NCI-H2171 (cell line): ENCODE data around the gene DAZAP1.
"Not testable (repeated sequence)": the region's sequence is repeated elsewhere in the genome, so short reads cannot be mapped to it uniquely, and the experiment has no call there.

Experiments
- DNase-seq: peaks from one replicate; lab custom pipeline; 2025; lab: John Stamatoyannopoulos, UW

DAZAP1 gene

DNA sequence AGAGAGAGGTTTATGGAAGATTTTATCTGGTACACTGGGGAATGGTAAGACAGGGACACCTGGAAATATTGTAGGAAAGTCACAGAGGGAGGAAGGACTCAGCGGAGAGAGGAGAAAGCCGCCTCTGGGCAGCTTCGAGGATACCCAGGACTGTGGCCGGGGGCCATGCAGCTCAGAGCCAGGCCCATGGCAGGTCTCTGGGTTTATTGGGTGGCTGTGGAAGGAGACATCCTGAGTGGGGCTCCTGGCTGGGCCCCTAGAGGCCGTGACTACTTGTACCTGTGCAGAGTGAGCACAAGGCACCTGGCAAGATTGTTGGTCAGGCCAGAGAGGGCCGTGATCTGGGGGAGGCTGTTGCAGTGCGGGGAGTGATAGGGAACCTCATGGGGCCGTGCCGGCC, 3.4 kb downstream of the DAZAP1 start:
- DNase-seq = no peak

DNA sequence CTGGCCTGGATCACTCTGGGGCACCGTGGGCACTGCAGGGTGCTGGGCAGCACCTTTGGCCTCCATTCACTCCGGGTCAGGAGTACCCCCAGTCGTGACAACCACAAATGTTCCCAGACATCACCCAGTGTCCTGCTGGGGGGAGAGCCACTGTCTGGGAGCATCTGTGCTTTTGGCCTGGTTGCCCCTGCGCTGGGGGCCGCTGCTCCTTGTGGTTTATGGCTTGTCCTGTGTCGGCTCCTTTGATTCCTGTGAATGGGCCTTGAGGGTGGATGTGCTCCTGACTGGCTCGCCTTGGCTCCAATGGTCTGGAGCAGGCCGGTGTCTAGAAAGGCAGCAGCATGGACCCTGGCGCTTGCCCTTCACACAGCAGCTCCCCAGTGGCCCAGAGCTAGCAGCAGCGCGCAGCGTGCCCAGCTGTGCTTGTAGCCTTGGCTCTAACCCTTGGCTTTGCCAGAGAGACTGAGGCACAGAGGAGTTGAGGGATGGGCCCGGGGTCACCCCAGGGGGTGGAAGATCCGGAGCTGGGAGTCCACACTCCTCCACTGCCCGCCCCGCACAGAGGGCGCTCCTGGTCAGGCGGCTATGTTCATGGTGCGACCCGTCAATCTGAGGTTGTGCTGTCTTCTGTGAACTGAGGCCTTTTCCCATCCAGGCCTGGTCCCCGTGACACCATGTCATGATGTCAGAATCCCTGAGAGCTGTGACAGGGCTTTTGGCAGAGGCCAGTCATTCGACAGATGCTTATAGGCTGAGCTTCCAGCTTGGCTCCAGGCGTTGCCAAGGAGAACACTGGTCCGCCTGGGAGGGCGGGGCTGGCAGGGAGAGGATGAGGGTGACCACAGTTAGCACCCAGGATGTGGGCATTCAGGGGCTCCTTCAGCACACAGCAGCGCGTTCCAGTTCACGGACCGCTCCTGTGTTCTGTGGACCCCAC, 4.1 kb downstream of the DAZAP1 start:
- DNase-seq = no peak

DNA sequence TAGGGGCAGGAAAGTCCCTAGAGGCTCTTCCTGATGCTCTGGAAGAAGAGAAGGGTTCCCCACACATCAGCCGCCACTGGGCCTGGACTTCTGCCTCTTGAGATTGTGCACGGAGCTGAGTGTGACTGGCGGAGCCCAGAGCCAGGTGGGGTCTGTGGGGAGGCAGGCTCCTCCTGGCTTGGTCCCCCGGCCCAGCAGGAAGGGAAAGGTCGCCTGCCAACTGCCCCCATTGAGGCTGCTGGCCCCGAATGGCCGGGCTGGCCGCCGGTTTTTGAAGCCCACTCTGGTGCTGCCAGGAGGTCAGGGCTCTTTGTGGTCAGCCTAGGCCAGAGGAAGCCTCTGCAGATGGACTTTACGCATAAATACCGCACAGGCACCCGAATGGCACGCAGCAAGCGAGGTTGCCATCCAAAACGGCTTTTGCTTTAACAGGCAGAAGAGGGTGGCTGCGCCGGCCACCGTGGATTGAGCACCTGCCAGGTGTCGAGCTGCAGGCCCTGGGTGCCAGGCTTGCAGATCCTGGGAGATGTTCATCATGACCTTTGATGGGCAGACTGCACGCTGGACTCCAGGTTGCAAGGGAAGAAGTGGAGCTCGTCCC, 5.0 kb downstream of the DAZAP1 start:
- DNase-seq = no peak

DNA sequence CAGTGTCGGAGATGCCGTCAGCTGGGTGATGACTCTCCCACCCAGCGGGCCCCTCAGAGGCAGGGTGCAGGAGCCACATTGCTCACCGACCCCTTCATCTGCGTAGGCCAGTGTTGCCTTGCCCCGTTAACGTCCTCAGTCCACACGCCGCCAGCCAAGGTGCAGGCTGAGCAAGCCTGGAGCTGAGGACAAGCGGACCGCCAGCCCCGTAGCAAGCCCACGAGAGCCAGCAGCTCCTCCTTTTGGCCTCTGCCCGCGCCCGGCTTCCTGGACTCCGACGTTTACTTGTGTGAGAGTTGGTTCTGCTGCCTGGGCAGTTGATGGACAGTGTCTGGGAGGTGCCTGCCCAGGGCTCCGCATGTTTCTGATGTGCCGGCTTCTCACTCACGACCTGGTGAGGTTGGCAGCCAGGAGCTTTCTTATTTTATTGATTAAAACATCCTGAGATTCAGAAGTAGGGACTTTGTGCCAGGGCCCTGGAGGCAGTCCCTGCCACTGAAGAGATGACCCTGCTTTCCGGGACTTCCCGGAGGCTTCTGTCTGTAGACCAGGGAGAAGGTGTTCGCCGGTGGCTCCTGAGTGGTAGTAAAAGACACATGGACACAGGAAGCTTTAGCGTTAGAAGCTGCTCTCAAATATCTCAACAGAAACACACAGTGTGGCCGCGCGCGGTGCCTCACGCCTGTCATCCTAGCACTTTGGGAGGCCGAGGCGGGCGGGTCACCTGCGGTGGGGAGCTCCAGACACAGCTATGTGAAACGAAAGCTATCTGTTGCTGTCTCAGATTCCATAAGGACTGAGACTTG, 5.8 kb downstream of the DAZAP1 start:
- DNase-seq = no peak

DNA sequence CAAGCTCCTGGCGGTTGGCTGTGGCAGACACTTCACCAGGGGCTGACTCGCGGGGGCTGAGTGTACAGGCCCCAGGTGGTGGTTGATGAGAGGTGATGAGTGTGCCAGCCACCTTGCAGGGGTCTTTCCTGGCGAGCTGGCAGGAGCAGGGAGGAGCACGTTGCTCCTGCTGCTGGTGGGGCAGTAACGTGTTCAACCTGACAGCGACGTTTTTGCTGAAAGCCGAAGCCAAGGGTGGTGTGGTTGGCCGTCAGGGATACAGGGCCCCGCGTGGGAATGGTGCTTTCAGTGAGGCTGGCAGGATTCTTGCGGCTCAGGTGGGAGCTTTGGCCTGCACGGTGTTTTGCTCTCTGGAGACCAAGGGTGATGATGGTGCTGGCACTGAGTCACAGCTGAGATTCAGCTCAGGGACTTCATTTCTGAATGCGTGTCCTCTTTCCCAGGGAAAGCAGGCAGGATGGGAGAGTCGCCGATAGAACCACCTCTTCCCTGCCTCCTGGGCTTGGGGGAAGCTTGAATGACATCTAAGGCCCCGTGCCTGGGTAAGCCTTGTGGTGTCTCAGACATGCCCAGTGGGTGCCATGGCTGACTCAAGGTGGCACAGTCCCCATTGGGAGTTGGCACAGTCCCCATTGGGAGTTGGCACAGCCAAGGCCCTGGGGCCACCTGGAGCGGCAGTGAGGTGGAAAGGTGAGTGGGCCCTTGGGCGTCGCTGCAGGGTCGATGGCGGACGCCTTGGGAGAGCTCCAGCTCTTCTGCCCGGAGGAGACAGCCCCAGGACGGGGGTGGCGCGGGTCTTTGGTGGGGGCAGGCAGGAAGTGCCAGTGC, 8.8 kb downstream of the DAZAP1 start:
- no peak for DNase-seq

DNA sequence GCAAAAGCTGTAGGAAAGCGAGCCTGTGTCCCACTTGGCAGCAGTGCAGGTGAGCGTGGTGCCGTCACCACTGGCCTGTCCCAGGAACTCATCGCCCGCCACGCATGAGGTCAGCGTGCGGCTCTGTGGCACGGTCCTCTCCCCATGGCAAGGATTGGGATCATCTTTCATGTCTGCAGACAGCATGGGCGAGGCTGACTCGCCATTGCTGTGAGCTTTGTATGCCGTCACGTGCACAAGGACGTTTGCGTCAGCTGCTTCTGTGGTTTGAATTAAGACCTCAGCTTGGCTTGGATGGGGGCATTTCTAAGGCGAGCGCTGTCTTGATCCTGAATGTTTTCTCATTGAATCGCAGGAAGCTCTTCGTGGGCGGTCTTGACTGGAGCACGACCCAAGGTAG, 9.8 kb downstream of the DAZAP1 start:
- DNase-seq = no peak

DNA sequence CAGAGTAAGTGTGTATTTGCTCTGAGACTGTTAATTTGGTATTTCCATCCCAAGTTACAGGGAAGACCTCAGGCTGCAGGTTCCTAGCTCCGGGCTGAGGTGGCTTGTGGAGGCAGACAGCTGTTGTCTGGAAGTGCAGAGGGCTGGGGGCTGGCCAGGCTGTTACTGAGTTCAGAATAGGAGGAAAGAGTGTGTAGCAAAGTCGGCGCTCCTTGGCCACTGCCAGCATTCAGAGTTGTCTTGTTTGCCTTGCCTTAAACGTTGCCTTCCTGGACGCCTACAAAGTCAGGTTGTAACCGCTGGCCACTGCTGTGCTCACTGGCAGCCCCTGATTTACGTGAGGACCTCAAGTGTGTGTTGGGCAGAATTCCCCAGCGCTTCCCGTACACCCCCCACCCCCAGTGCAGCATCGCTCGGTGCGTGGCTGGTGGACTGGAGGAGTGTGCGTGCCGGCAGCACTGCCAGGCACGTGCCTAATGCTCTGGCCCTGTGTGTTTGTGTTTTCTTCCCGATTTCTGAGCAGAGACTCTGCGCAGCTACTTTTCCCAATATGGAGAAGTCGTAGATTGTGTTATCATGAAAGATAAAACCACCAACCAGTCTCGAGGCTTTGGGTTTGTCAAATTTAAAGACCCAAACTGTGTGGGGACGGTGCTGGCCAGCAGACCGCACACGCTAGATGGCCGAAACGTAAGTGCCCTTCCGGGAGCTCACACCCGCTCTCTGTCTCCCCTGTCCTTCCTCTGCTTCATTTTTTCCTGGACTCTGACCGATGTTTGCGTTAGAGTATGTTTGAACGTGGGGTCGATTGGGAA, 10.5 kb downstream of the DAZAP1 start:
- no peak for DNase-seq

DNA sequence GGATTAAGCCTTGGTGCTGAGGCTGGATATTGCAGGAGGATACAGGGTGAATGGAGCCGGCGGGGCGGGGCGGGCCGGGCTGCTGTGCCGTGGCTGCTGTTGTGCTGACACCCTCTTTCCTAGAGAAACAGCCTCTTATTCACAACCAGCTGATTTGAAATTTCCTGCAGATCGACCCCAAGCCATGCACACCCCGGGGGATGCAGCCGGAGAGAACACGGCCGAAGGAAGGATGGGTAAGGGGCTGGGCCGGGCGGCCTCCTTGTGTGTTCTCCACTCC, 11.1 kb downstream of the DAZAP1 start:
- DNase-seq = no peak

DNA sequence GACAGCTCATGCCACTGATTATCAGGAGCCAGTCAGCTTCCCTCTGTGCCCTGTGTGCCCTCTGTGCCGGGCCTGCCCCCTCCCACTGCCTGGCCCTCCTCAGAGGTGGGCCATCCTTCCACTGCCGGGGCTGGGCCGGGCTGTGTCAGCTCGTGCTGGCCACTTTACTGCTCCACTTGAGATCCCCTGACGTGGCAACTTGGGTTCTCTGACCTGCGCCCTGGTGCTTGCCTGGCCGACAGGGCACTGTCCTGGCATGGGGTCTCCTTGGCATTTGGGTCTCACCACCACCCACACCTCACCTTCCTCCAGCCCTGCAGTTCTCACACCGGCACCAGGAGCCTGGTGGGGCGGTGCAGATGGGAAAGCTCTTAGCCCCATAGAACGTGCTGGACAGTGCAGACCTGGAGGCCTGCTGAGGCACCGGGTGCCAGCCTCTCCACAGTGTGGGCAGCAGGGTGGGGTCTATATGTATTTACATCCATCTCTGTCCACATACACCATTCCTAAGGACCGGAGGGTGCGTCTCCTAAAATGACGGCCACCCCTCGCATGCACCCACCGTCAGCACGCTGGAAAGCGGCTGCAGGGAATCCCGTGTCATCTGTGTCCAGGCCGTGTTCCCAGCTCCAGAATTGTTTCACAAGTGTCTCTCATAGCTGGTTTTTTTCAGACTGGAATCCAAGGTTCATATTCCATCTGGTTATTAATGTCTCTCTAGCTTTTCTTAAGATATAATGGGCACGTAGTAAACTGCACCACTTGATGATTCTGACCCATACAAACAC, 11.8 kb downstream of the DAZAP1 start:
- DNase-seq = no peak

DNA sequence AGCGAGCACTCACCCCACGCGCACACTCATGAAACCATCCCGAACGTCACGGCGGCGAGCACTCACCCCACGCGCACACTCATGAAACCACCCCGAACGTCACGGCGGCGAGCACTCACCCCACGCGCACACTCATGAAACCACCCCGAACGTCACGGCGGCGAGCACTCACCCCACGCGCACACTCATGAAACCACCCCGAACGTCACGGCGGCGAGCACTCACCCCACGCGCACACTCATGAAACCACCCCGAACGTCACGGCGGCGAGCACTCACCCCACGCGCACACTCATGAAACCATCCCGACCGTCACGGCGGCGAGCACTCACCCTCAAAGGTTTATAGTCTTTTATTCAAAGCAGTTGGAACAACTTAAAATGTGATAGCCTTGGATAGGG, 12.7 kb downstream of the DAZAP1 start:
- not testable (repeated sequence) for DNase-seq

DNA sequence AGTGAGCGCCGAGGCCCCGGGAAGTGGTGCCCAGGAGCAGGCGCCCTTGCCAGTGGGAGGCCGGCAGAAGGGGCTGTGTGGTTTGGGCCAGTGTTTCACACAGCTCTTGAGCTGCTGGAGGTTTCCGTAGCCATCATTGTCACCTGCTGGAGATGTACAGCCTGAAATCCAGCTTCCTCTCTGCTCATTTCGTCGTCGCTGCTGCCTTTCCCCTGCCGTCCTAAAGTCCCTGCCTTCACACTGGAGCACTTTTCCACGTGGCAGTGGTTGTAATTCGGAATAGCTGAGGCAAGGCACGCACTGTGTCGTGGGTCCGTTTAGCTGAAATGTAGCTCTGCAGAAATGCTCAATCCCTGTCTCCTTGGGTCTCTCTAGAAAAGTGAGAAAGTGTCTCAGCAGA, 13.2 kb downstream of the DAZAP1 start:
- no peak for DNase-seq

DNA sequence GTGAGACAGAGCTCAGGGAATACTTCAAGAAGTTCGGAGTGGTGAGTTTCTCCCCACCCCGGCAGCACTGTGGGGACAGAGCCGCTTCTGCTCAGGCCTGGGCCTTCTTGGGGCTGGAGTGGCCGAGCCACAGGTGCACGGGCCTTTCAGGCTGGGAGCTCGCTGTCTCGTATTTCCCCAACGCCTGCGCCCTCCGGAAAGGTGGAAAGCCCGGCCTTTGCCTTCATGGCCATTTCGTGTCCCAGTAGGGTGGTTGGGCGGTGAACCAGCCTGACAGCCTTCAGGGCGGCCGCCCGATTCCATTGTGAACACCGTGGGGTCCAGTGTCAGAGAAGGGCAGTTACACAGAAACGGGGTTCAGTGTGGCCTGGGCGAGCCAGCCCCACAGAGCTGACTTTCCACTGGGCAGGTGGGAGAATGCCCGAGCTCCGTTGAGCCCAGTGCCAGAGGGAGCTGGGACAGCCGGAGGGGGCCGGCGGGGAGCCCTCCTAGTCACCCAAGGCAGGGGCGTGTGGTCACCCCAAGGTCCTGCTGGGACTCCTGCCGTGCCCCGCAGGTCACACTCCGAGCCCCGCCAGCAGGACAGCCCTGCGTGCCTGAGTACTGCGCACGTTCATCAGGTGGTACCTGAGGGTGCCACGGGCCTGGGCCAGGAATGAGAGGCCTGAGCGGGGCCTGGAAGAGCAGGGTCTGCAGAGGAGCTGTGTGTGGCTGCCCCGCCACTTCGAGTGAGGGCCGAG, 14.0 kb downstream of the DAZAP1 start:
- no peak for DNase-seq

DNA sequence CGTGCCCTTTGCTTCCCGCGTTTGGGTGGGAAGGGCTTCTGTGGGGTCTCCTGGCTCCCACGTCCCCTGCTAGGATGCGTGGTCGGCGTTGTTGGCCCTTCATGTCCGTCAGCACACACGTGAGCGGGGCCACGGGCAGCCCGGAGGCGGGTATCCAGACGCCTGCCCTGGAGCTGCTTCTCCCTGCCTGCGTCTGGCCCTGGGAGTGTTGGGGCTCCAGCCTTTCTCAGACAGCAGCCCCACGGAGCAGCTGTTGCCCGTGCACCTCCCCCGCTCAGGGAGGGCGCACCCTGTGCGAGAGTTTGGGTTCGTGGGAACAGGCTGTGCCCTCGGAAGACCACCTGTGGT, 14.5 kb downstream of the DAZAP1 start:
- no peak for DNase-seq

DNA sequence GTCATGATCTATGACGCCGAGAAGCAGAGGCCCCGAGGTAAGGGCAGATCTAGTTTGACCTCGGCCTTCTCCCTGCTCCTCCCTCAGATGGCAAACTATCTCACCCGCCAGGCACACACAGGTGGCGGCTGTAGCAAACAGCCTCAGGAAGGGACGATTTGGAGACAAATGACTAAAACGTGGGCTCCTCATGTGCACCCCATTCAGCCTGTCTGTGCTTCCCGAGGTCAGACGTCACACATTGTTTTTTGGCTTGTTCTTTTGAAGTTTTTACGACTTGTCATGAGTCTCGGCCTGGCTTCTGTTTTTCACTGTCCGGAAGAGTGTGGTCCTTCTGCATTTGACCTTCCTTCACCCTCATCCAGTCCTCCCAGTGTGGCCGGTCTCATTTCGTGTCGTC, 15.0 kb downstream of the DAZAP1 start:
- no peak for DNase-seq

DNA sequence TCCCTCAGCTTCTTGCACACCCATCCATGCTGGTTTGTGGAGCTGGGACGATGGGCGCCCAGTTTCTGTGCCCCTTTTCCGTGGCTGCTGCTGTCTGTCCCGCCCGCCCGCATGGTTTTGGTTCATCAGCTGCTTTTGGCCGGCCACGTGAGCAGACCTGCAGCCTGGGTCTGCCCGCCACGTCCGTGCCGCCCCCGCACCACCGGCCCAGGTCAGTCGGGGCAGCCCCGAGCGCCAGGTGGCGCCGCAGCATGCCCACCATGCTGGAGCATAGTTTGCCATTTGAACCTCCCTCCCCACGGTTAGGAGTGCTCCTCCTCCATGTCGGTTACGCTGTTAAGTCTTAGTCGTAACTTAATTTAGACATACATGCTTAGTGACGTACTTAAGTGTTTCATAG, 15.6 kb downstream of the DAZAP1 start:
- DNase-seq = no peak

DNA sequence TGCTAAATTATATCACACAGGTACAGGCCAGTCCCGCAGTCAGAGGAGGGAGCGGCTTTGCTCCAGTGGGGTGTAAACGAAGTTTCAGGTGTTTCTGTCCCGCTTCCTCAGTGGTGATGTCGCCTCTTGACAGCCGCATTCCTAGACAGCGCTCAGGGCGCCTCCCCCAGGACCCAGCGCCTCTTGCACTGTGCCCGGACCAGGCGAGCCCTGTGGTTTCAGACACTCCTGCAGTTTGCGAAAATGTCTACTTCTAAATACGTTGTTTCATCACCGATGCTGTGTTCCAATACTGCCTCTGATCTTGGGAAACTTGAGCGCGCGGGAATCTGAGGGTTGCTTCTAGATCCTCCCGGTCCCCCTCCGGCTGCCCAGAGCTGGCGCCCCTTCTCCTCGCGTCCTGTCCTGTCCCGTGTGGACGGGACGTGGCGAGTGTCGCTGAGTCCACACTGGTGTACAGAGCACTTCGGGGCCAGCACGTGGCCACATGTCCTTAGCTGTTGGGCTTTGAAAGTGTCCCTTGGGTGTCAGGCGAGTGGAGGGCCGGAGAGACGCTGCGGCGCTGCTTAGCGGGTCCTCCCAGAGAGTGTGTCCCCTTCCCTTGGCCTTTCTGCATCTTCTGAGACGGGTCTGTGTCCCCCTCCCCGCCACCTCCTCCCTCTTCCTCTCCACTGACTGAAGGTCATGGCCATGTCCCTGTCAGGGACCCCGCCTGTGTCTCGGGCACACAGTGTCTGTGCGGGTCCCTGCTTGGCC, 16.2 kb downstream of the DAZAP1 start:
- no peak for DNase-seq

DNA sequence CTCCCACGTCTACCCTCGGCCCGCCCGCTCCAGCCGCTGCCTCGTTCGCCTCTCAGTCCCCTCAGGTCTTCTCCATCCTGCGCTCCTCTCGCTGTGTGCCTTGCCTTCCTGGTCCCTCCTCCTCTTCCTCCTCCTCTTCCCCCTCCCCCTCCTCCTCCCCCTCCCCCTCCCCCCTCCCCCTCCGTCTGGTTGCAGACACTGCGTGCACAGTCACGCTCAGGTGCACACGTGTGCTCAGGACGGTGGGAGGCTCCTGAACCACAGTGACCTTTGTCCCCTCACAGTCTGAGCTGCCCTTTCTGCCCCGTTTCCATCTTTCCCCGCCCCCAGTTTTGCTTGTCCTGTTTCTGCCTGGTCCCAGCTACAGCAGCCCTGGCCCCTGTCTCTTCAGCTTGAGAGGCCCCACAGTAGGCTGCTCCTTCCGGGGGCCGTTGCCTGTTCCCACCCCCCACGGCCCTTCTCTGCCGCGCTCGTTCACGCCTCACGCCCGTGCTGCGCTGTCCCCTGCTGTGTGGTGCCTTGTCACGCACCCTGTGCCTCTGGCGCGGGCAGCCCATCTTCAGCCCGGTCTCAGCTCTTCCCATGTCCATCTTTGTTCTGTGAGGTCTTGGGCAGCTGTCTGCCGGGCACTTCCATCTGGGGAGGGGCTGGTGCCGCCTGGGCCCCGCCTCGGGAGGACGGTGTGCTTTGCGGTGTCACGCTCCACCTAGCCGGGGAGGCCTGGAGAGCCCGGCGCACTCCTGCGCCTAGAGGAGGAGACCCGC, 17.0 kb downstream of the DAZAP1 start:
- DNase-seq = no peak

DNA sequence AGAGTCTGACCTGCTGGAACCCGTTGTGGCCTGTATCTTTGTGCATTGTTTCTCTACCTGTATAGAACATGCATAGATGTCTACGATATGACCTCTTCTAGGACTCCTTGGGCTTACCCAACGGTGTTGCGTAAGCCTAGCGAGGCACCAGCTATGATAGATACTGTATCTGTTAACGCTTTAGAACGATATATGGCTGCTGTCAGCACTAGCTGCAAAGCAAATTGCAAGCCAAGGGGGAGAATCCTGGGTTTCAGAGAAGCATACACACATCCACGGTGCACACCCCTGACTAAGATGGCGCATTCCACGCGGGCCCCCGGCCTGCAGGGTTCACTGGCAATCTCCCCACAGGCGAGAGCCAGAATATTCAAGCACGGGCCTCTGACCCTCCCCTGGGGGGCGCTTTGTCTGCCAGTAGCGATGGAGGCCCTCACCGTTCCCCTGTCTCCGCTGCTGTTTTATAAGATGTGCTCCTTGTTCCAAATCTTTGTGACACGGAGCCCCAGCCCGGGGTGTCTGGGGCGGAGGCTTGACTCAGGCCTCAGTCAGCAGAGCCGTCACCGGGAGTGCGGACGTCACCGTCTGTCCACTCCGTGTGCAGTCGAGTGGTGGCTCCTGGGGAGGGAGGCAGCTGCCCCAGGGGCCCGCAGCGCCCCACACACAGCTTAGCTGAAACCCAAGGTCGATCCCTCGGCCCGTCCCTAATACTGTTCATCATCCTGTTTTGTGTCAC, 17.9 kb downstream of the DAZAP1 start:
- DNase-seq = no peak
